SIG-M5 treated with dmso at 0.1 percent for 504 hours (cell line): ENCODE data around the gene TIMELESS.
"Not testable (repeated sequence)": the region's sequence is repeated elsewhere in the genome, so short reads cannot be mapped to it uniquely, and the experiment has no call there.

Experiments used
- DNase-seq: peaks from one replicate; lab custom pipeline; 2025; ENCODE audit not compliant: unreplicated experiment; lab: John Stamatoyannopoulos, UW

Gene TIMELESS

DNA sequence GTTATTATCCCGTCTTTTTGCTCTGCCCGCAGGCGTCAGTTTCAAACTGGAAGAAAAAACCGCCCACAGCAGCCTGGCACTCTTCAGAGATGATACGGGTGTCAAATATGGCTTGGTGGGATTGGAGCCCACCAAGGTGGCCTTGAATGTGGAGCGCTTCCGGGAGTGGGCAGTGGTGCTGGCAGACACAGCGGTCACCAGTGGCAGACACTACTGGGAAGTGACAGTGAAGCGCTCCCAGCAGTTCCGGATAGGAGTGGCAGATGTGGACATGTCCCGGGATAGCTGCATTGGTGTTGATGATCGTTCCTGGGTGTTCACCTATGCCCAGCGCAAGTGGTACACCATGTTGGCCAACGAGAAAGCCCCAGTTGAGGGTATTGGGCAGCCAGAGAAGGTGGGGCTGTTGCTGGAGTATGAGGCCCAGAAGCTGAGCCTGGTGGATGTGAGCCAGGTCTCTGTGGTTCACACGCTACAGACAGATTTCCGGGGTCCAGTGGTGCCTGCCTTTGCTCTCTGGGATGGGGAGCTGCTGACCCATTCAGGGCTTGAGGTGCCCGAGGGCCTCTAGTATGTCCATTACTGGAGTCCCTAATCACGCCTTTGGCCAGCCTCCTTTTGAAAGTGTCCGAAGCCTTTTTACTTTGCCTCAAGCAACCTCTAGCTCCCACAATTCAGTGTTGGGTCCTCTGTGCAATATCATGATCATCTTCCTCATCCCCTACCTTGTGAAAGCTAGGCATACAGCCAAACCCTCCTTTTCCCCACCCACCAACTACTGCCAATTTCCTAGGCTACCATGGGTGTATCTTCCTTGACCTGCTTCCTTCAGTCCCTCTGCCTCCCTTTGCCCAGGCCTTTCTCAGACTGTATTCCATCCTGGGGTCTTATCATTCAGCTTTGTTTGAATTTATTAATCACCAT lies 20.0 kb upstream of the TIMELESS start:
- peak; percentile 28 for DNase-seq

- peak; percentile 96 for DNase-seq
Measured at GRCh38 chr12:56468216-56469006, 19.2 kb upstream of the TIMELESS start, which contains the start of gene SPRYD4. Gene SPRYD4 (plus strand): TSS chr12:56468578. CDS start chr12:56468592, 14 bp downstream.

DNA sequence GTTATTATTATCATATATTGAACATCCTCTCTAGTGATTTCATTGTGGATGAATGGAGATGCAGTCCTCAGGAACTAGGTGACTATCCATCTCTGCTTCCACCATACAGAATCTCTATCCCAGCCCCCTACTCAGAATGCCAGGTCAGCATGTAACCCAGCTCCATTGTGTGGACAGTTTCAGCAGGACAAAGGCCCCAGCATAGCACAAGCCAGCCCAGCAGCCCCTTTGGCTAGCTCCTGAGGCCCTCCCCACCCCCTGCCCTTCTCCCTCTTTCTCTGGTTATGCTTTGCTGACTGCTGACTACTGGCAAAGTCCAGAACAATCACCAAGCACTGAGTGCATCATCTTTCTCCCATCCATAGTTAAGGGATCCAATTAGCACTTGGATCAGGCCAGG lies 13.3 kb upstream of the TIMELESS start:
- no peak for DNase-seq

- DNase-seq, result no peak
Measured at GRCh38 chr12:56461235-56462159, 12.3 kb upstream of the TIMELESS start.

- DNase-seq, result no peak
Measured at GRCh38 chr12:56457817-56458216, 8.6 kb upstream of the TIMELESS start.

DNA sequence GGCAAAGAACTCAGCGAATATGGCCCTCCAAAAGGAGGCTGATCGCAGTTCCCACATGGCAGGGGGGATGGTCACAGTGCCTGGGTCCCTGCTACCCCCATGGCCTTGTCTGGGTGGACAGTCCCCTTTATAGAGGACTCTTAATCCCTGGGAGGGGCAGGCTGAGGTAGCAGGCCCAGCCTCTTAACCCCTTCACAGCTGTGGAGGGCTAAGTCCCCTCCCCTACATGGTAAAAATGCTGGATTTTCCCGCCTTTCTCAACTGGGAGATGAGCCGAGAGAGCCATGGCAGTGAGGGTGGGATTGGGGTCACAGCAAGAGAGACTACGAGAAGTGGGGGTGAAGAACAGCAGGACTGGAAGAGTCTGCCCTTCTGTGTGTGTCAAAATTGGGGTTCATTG lies 5.3 kb upstream of the TIMELESS start, which contains the start of gene MIP:
TSS of gene MIP (minus strand) at position 101 of the 400 bp plus-strand sequence. CDS start at position 57, 44 bp downstream.
- no peak for DNase-seq

DNA sequence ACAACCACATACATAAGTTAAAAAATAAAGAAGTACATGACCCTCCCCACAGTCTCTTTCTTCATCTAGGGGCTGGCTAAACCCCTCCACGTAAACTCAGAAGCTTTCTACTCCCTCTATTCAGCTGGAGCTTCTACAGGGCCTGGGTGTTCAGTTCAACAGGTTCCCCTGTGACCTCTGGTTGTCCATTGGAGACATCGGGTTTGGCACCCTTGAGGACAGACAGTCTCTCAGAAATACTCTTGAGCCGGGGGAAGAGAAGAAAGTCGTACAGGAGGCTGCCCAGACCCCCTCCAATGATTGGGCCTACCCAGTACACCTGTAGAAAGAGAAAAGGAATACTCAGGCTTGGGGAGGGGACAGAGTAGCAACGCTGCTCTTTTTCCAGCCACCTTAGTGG lies 1.9 kb upstream of the TIMELESS start:
- no peak for DNase-seq

DNA sequence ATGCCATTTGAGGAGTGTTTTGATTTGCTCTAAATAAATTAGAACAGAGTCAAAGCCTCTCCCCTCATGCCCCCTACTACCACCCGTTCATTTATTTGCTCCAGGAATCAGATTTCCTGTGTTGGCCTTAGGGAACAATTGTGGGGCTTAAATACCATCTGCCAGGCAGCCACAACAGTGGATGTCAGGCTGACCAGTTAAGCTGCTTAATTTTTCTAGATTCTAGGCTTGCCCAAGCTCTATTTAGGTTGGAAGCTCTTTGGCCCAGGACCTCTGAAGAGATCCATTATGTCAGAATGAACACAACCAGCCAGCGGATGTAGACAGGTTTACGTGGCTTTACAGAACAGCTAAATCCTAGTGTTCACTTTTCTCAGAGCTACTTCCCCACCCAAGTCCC lies 1.0 kb upstream of the TIMELESS start:
- DNase-seq, result no peak

- no peak for DNase-seq
Measured at GRCh38 chr12:56449622-56449984, 377 bp upstream of the TIMELESS start.

DNA sequence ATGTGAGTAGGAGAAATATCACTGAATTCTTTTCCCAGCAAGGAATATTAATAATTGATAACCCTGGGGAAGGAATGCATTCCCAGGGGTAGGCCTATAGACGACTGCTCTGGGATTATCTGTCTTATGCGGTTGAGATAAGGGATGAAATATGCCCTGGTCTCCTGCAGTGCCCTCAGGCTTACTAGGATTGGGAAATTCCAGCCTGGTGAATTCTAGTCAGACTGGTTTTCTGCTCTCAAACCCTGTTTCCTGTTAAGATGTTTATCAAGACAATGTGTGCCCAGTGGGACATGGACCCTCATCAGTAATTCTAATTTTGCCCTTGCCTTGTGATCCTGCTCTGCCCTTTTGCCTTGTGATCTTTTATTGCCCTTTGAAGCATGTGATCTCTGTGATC lies 6.0 kb downstream of the TIMELESS start:
- not testable (repeated sequence) for DNase-seq

- DNase-seq, result no peak
Measured at GRCh38 chr12:56437430-56438176, 11.6 kb downstream of the TIMELESS start.

DNA sequence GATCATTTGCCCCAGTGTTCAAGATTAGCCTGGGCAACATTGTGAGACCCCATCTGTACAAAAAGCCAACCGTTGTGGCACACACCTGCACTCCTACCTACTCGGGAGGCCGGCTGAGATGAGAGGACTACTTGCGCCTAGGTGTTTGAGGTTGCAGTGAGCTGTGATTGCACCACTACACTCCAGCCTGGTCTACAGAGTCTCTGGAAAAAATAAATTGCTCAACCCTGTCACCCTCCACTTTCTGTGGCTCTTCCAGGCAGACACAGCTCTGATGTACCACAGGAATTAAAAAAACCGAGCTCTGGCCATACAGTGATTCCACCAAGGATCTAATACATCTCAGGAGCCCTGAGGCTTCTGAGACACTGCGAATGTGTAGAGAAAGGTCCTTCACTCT lies 14.4 kb downstream of the TIMELESS start:
- DNase-seq, result no peak

DNA sequence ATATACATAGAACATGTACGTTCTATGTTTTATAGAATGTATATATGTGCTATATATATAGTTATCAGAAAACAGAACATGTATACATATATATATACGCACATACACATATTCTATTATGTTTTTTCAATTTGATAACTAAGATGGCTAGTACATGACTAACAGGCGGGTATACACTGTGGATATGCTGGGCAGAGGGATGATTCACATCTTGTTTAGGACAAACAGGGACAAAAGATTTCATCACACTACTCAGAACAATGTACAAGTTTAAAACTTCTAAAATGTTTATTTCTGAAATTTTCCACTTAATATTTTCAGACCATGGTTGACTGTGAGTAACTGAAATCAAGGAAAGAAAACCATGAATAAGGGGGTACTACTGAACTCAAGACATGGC lies 17.4 kb downstream of the TIMELESS start:
- no peak for DNase-seq

DNA sequence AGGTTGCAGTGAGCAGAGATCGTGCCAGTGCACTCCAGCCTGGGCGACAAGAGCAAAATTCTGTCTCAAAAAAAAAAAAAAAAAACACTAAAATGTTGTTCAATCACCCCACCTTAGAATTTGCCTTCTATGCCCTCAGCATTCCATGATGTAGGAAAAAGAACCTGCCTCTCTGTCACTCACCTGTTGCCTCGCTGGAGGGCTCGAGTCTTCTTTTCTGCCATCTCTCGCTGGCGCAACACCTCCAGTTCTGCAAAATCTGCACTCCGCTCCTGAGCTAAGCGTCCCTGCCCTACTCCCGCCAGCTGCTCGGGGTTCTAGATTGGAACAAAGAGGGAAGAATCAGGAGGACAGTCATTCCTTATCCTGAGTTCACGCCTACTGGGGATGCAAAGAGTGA lies 17.9 kb downstream of the TIMELESS start:
- no peak for DNase-seq

DNA sequence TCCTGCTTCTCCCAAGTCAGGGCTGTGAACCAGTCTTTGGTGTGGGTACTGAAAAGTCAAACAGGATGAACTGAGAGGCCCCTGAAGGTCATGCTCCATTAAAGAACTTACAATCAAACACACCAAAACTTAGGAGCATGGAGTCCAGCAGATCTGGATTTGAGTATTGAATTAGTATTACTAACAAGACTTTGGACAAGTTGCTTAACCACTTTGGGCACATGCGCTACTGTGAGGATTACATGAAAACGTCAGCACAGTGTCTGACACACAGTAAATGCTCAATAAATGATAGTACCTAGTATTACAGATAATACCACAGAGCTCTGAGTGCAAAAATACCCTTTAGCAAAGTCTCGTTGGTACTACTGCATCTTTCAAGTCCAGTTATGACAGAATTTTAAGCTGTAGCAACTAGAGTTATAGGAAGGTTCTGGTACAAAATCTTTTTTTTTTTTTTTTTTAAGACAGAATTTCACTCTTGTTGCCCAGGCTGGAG lies 23.2 kb downstream of the TIMELESS start:
- no peak for DNase-seq

- no peak for DNase-seq
Measured at GRCh38 chr12:56425193-56425592, 24.0 kb downstream of the TIMELESS start.

- DNase-seq, result no peak
Measured at GRCh38 chr12:56420411-56420810, 28.8 kb downstream of the TIMELESS start.

DNA sequence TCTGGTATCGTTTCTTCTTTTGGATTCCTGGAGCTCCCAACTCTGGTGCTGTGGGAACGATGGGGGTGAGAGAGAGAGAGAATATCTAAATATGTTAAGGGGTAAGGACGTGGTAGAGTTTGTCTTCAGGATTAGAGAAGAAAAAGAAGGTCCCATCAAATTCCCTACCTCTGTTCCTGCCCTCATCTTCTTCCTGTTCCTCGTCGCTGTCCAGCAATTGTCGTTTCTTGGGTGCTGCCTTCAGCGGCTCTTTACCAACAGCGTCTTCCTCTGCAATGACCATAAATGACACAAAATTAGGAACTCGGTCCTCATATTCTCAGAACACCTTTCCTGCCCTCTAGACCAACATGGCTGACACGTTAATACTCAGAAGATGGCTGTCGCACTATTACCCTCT lies 31.5 kb downstream of the TIMELESS start:
- DNase-seq, result no peak

GRCh38 chr12:56414401-56414800 lies 34.8 kb downstream of the TIMELESS start:
- no peak for DNase-seq

DNA sequence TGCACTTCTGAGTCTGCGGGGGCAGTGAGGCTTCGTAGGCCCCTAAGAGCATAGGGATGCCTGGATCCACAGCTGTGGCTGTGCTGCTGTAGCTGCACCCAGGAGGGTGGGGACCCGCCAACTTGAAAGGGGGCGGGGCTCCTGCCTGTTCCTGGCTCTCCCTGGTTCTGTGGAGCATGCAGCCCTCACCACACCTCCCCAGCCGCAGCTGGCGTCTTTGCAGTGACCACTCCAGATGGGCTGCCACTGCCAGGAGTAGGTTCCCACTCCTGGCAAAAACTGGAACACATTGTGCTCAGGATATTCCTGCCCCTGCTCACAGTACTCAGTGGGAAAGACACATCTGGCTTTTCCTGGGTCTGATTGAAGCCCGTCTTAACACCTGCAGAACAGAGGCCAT lies 35.8 kb downstream of the TIMELESS start:
- no peak for DNase-seq
